Stimulated activated CD8-positive, alpha-beta memory T cell treated with anti-CD3 and anti-CD28 coated beads, Interleukin-7, amount 100 ng/mL, for 24 hours (primary cell): ENCODE results near the gene TBC1D10A.

Source experiments
- DNase-seq: peaks from one replicate; pipeline ENCODE4 v3.0.0-alpha.2; 2020; ENCODE audit warnings: low read depth

TBC1D10A gene

DNA sequence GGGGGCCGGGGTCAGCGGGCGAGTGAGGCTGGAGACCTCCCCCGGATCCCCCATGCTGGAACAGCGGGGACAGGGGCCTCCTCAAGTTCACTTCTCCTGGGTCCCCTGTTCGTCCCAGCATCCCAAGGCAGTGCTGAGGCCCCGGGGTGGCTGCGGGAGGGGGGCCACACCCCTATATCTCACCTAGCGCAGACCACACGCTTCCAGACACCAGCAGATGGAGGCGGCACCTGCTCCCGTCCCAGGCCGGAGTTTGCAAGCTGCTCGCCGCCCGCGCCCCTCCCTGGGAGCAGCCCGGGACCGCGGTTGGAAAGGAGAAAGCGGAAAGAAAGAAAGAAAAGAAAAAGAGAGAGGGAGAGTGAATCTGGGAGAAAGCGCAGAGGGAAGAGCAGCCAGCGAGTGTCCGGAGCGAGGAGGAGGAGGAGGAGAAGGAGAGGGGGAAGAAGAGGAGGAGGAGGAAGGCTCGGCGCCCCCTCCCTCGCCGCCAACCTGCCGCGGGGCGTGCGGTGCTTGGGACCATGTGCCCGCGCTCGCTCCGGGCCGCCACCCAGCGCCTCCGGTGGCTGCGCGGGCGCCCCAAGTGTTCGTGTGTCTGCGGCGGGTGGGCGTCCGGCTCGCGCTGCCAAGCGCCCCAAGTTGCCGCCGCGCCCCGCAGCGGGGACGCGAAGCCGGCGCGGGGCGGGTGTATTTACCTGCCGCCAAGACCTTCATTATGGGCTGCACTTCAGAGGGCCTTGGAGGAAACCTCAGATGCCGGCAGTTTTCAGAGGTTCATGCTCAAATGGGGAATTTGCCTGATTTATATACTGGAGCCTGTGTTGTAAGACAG, 80.5 kb downstream of the TBC1D10A start, which contains the start of gene LIF:
TSS of gene LIF (minus strand) at position 775 of the 829 bp plus-strand sequence. CDS start at position 711, 64 bp downstream.
- DNase-seq: no peak

- no peak for DNase-seq
These were observed 81.4 kb downstream of the TBC1D10A start for GRCh38 chr22:30245181-30245984.

DNA sequence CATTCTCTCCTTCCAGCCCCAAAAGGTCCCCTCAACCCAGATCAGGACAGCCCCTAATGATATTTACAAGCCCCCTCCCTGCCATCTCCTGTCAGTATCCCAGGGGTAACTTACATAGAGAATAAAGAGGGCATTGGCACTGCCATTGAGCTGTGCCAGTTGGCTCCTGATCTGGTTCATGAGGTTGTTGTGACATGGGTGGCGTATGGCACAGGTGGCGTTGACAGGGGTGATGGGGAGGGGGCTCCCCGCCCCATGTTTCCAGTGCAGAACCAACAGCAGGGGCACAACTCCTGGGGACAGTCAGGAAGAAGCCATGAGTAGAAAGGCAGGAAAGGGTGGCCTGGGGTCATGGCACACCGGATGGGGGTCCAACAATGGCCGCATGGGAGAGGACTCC, 82.1 kb downstream of the TBC1D10A start:
- DNase-seq: no peak

GRCh38 chr22:30244066-30244465, 82.7 kb downstream of the TBC1D10A start:
- no peak for DNase-seq

- DNase-seq: no peak
These were observed 83.1 kb downstream of the TBC1D10A start for GRCh38 chr22:30243661-30244060.
